Epithelial cell of esophagus (primary cell): Measurements from ENCODE around the gene VPS11.
A peak's percentile ranks its signal among the peaks of the same experiment; 100 is the strongest.
"Not testable (repeated sequence)": the region's sequence is repeated elsewhere in the genome, so short reads cannot be mapped to it uniquely, and the experiment has no call there.

Experiments
- DNase-seq: peaks from one replicate; pipeline ENCODE4 v3.0.0; 2010; ENCODE audit warnings: low read depth
- H3K4me3 ChIP-seq: 2 replicates; pipeline ENCODE4 v1.5.1; 2011; ENCODE audit warnings: mild to moderate bottlenecking, low read length, control low read depth
- TF ChIP-seq, protein P1 (sequence below): IDR thresholded peaks from 2 replicates; pipeline ENCODE4 v1.5.1; 2011; ENCODE audit warnings: low read depth, mild to moderate bottlenecking, low read length, control low read depth, inconsistent platforms; ENCODE audit not compliant: insufficient read depth; ENCODE audit errors: missing control alignments

Gene VPS11

DNA sequence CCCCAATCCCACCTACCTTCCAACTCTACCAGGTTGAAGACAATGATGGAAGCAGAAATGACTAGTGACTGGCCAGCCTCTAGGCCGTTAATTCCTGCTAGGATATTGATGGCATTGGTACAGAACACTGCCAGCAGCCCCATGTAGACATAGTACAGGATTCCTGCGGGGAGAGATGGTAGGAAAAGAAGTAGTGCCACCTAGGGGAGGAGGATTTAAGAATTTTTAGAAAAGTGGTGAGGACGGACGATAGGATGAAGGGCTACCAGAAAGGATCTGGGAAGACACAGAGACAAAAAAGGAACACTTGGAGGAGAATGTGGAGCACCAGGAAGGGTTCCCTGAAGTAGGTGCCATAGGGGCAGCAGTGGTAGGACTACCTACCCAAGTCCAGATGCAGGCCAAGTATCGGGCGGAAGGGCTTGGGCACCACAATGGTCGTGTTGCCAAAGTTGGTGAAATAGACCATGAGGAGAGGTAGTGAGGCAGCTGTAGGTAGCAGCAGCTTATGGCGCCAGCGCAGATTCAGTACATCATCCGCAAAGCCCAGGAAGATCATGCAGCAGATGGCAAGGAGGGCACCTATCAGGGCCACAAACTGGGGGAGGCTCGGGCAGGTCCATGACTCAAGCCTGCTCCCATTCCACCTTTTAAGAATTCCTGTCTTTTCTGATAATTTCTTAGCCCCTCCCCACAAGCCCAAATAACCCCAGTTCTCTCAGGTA, 32.8 kb downstream of the VPS11 start:
- TF ChIP-seq, protein P1, sequence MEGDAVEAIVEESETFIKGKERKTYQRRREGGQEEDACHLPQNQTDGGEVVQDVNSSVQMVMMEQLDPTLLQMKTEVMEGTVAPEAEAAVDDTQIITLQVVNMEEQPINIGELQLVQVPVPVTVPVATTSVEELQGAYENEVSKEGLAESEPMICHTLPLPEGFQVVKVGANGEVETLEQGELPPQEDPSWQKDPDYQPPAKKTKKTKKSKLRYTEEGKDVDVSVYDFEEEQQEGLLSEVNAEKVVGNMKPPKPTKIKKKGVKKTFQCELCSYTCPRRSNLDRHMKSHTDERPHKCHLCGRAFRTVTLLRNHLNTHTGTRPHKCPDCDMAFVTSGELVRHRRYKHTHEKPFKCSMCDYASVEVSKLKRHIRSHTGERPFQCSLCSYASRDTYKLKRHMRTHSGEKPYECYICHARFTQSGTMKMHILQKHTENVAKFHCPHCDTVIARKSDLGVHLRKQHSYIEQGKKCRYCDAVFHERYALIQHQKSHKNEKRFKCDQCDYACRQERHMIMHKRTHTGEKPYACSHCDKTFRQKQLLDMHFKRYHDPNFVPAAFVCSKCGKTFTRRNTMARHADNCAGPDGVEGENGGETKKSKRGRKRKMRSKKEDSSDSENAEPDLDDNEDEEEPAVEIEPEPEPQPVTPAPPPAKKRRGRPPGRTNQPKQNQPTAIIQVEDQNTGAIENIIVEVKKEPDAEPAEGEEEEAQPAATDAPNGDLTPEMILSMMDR = peak; percentile 55
- peak; percentile 66 for DNase-seq
- H3K4me3 ChIP-seq = peak overlapping the region; percentile 81

DNA sequence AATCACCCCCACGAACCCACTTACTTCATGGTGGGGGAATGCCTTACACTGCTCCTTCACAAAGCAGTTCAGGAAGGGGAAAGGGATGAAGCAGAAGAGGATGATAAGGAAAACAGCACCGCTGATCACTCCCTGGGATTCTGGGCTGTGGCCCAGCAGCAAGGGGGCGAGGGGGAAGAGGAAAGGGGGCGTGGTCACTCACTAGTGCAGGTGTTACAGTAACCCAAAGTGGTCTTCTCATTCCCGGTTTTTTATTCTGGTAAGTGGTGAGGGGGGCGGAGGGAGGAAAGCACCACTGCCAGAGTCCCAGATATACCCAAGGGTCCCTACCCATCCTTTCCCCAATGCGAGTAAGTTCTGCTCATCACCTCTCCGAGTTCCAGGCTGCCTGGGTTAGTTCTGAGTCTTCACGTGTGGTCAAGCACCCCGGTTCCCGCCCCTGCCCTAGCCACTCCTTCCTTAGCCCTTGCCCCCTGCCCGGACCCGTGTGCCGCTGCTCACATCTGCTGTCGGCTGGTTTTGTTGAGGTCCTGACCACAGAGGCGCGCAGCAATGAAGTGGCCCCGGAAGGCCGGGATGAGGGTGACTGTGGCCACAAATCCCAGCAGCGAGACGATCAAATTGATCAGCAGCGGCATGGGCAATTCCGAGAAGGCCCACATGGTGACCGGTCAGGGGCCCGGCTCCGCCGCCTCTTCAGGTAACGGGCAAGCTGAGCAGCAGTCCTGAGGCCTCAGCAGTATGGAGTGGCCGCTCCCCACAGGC, 33.6 kb downstream of the VPS11 start:
- peak overlapping the region; percentile 81 for H3K4me3 ChIP-seq
- no peak for DNase-seq

DNA sequence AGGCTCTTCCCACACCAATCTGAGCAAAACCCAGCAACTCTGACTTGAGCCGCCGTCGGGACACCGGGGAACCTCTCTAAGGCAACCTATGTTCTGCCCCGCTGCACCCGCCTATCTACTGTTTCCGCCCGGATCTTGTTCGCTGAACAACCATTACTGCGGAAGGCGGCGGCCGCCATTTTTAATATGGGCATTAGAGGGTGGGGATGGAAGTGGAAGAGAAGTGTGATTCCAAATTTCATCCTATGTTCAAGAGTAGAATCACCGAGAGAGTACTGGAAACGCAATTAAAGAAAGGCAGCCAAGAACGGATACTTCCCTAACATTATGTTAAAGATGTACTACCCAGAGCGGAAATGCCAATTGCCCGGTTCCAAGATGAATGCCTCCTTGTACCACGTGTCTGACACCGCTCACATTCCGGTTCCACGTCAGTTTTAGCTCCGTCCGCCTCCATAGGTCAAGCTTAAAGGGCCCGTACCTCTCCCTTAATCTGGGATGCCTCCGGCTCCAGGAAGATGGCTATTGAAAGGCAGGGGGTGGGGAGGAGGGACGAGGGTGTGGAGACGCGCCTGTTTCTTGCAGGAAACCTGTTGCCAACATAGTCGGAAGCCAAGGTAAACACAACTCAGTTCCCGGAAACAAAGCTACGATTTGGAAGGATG, 34.3 kb downstream of the VPS11 start, which contains the start of gene DPAGT1:
Gene DPAGT1, minus strand, starts transcription at position 95 of the 665 bp plus-strand sequence. CDS start 198 bp downstream, outside the sequence.
- peak within 1 kb of the TSS; percentile 81 for H3K4me3 ChIP-seq
- TF ChIP-seq, protein P1 = no peak
- peak; percentile 99 for DNase-seq

More for the DNA sequence above, 33.6 kb downstream of the VPS11 start:
- TF ChIP-seq, protein P1 = peak; percentile 2

DNA sequence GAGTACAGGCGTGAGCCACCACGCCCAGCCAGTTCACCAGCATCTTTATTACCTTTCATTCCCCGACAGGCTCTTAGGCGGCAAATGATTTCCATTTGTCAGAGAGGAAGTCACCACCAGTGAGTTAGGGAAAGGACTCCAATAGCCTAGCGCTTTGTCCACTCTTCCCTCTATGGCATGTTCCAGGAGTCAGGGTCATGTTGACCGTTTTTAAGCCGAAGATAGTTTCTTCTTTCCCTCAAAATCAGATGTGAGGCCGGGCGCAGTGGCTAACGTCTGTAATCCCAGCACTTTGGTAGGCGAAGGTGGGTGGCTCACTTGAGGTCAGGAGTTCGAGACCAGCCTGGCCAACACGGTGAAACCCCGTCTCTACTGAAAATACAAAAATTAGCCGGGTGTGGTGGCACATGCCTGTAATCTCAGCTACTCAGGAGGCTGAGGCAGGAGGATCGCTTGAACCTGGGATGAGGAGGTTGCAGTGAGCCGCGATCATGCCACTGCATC, 35.6 kb downstream of the VPS11 start:
- DNase-seq, H3K4me3 ChIP-seq: not testable (repeated sequence)

DNA sequence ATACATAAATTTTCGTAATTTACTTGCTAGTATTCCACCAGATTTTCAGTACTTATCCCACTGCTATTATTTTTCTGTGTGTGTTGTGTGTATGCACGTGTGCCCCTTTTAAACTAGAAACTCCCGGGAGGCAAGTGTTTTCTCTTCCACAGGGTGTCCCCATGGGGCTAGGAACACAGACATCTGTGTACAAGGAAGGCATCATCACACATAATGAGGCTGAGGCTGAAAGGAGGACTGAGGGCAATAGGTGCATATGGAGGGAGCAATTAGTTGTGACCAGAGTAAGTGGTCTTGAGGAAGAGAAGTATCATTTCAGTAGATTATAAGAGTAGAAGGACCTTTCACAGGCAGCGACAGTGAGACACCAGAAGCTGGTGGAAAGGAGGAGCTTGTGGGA, 36.2 kb downstream of the VPS11 start:
- H3K4me3 ChIP-seq = no peak overlapping the region
- TF ChIP-seq, protein P1 = peak; percentile 30
- no peak for DNase-seq

DNA sequence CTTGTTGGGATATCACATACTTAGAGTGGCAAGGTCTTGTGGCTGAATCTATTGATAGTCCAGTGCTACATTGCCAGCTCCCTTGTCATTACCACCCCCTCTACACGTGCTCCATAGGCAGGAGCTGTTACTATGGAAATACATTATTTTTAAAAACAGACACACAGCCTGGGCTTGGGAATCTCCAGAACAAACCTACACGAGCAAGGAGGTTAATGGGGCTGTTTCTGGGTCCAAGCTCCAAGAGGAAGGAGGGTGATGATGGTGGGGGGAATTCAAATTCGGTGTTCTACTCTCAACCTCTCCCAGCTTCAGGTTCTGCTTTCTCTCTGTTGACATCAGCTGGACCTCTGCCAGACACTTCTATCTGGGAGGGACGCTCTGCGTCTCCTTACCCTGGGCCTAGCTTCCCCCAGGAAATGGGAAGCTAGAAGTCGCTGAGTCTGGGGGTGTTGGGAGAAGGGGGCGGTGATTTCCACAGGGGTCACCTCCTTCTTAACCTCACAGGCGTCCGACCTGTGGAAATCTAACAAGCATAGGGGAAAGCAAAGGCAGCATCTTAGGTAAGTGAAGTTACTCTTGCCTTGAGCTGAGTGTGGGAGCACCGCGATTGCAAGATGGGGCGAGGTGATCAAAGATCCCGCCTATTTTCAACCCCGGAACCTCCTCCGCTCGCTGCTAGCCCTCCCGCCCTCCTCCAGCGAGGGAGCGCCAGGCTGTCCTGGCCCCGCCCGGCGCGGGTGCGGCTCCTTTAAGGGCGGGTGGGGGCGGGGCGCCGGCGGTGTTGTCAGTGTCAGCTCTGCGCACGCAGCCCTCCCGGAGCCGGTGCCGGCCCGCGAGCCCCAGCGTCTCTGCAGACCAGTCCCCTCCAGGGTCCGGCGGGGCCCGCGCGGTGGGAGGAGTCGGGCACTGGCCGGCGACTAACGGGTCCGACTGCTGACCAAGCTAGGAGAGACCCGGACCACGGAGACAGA, 39.2 kb downstream of the VPS11 start, which contains the start of gene C2CD2L:
Gene C2CD2L, plus strand, starts transcription at position 781 of the 974 bp plus-strand sequence. CDS start 398 bp downstream, outside the sequence.
- peak; percentile 95 for DNase-seq
- H3K4me3 ChIP-seq = peak within 1 kb of the TSS; percentile 69
- TF ChIP-seq, protein P1 = no peak
